ENCODE results near the gene GCAT. TPM values are rescaled to one million over a fixed set of nuclear protein-coding genes. Genes with fewer than 3 reads are reported as not detected.

The GCAT gene
- total and polyA plus RNA-seq, 10 of the 15 experiments (the other 5 are each of a cell fraction or from before 2014, with no cell fraction given) = 0.95 to 34.3 (median 15.3) TPM

GRCh38 chr22:37820350-37820749, 12.6 kb downstream of the GCAT start:
- Histone ChIP-seq H3K4me1 (ENCODE audit: control insufficient read depth, insufficient read depth, low read length) (peaks cover 10% of the 10 kb centered on the region), H3K79me2 (ENCODE audit: control insufficient read depth, insufficient read depth, low read length) (no peaks in the 10 kb centered on the region), H3K27me3 (replicated peaks in 1 of 2; ENCODE audit: control insufficient read depth in 2 of 2, insufficient read depth in 2 of 2, low read length in 1 of 2) (peaks cover 0 to 2% of the 10 kb centered on the region in 2 experiments; a peak in 2 of 4 replicates), H3K36me3 (ENCODE audit: control insufficient read depth in 2 of 2, insufficient read depth in 2 of 2, low read length in 1 of 2) (no peaks in the 10 kb centered on the region), H3K4me2 (ENCODE audit: control insufficient read depth, insufficient read depth) (no peak overlapping the region), H3K4me3 (no peak overlapping the region), H3K27ac (ENCODE audit: control insufficient read depth, insufficient read depth) (no peak overlapping the region), H3K9ac (ENCODE audit: control insufficient read depth, insufficient read depth, low read length) (no peak overlapping the region), H4K20me1 (ENCODE audit: control insufficient read depth, insufficient read depth) (no peaks in the 10 kb centered on the region), H3K9me3 (replicated peaks; ENCODE audit: control insufficient read depth, insufficient read depth, low read length) (no peaks in the 10 kb centered on the region), H2AFZ (ENCODE audit: control insufficient read depth, low read depth, low read length) (no peak overlapping the region)
- BruUV-seq (replicated peaks) = no TSS peak
- RAD21 ChIA-PET (ENCODE audit: unreplicated experiment) = interaction anchor here (0.8 to 1.9 kb wide), 2 partner anchors 13 to 126 kb away, joined by 3 to 5 read pairs; partner anchors contain the start of gene GCAT
- ATAC-seq (no peak), DNase-seq (ENCODE audit: low read depth, low spot score) (no peak), FAIRE-seq (no peak)
- intact Hi-C loops (cut with micrococcal nuclease; ENCODE audit: unreplicated experiment) = no loop called here
- CTCF ChIA-PET = interaction anchor here (1.5 to 8.7 kb wide), 5 partner anchors 12 to 186 kb away, joined by 5 to 121 read pairs (median 47); partner anchors contain the start of gene GCAT
- in situ Hi-C loops (cut with MboI) = no loop called here
- SMC1A ChIA-PET (ENCODE audit: uncharacterized antibody, unreplicated experiment) = interaction anchor here (5.2 kb wide), 1 partner anchor 42 kb away, joined by 53 read pairs; no protein-coding TSS in a partner anchor
- 69% methylated on average over 3 of the region's 5 CpGs for WGBS (ENCODE audit: insufficient coverage, insufficient replicate concordance, low lambda C conversion rate, missing lambda C conversion rate)
- POLR2A ChIA-PET = interaction anchor here (0.7 kb wide), 1 partner anchor 156 kb away, joined by 4 read pairs; no protein-coding TSS in a partner anchor
- TF ChIP-seq CREM (IDR thresholded peaks at IDR 0.05; ENCODE audit: low read depth) (no peak), MLLT1 (IDR thresholded peaks at IDR 0.05) (no peak), GABPA (IDR thresholded peaks at IDR 0.05; ENCODE audit: low read depth) (no peak), EGR1 (IDR thresholded peaks at IDR 0.05; ENCODE audit: borderline replicate concordance in 1 of 2, low read depth in 2 of 2, low read length in 2 of 2) (no peak), YBX1 (IDR thresholded peaks at IDR 0.05) (no peak), BACH1 (IDR thresholded peaks at IDR 0.05; ENCODE audit: borderline replicate concordance) (no peak), E2F8 (IDR thresholded peaks at IDR 0.05; ENCODE audit: low read depth, partially characterized antibody) (no peak), BMI1 (IDR thresholded peaks at IDR 0.05; ENCODE audit: borderline replicate concordance) (no peak), ZSCAN29 (IDR thresholded peaks at IDR 0.05) (no peak), ZNF207 (IDR thresholded peaks at IDR 0.05; ENCODE audit: borderline replicate concordance) (no peak), HDGF (IDR thresholded peaks at IDR 0.05) (no peak), BRCA1 (IDR thresholded peaks at IDR 0.05; ENCODE audit: low read depth, low read length) (no peak), CHD4 (IDR thresholded peaks at IDR 0.05) (no peak)

Data from GM12878 (cell line).